Thyroid gland (tissue), 4 donors: ENCODE data around the gene CALD1. TPM values are rescaled to one million over a fixed set of nuclear protein-coding genes. Genes with fewer than 3 reads are reported as not detected.

Experiments used
- DNase-seq, 2 donors: peaks; one replicate each; pipeline ENCODE4 v3.0.0-alpha.2; 2019
- H3K27ac ChIP-seq, 3 donors: fragments of 200-600 bp; sonication (generic); 1 replicate in 2 of 3; 2 replicates in 1 of 3; pipeline ENCODE4 v1.5.1; 2016 to 2019; ENCODE audit warnings: mild to moderate bottlenecking in 1 of 3, moderate library complexity in 1 of 3
- H3K27me3 ChIP-seq: fragments of 200-600 bp; sonication (generic); one replicate; pipeline ENCODE4 v1.5.1; 2019
- H3K36me3 ChIP-seq, 2 donors: fragments of 200-600 bp; sonication (generic); one replicate each; pipeline ENCODE4 v1.5.1; 2016 to 2019
- H3K4me1 ChIP-seq, 2 donors: fragments of 200-600 bp; sonication (generic); one replicate each; pipeline ENCODE4 v1.5.1; 2017 to 2019
- H3K4me3 ChIP-seq, 3 donors: fragments of 200-600 bp; sonication (generic); replicated peaks in 1 of 3; 1 replicate in 2 of 3; 2 replicates in 1 of 3; pipeline ENCODE4 v1.5.1; 2016; ENCODE audit warnings: mild to moderate bottlenecking in 1 of 3
- H3K9me3 ChIP-seq: fragments of 200-600 bp; sonication (generic); one replicate; pipeline ENCODE4 v1.5.1; 2017
- CTCF ChIP-seq, 6 experiments: fragments of 200-600 bp in 3 of 6; fragments of 450-650 bp in 3 of 6; sonication (generic) in 3 of 6; IDR thresholded peaks; one replicate each; pipeline ENCODE4 v1.5.1; 2016 to 2019; ENCODE audit warnings: antibody characterized with exemption in 6 of 6, mild to moderate bottlenecking in 2 of 6, inconsistent platforms in 1 of 6, moderate library complexity in 1 of 6
- POLR2A ChIP-seq, 2 donors: fragments of 450-650 bp; IDR thresholded peaks; one replicate each; pipeline ENCODE4 v1.6.1; 2017; ENCODE audit warnings: antibody characterized with exemption in 2 of 2, mild to moderate bottlenecking in 2 of 2, moderate library complexity in 1 of 2
- WGBS, 2 donors: methylation state at CpG; one replicate each; pipeline ENCODE4 v1.1.5; 2017; 5-methylcytosine and 5-hydroxymethylcytosine counted together
- intact Hi-C: fragments of 100-400 bp; cut with DNase I; formaldehyde crosslinking; loops from one replicate; pipeline ENCODE4 v1.15.1; 2023
- total RNA-seq, 4 donors: library from RNA; depleted of rRNA; stranded (reverse); fragments of >200 nt; gene quantifications; one replicate each; pipeline ENCODE4 v1.2.3, GENCODE V29; 2016

Gene CALD1
- total RNA-seq, 4 donors from 2014 or later = 141 to 223 (median 169) TPM

GRCh38 chr7:134758981-134759380, 20.5 kb upstream of the CALD1 start:
- WGBS, 2 donors = 57 to 58% methylated on average over 1 of the region's 1 CpG
- no peak overlapping the region for H3K27ac ChIP-seq
- no peak overlapping the region for H3K4me3 ChIP-seq
- no peaks in the 10 kb centered on the region for H3K36me3 ChIP-seq
- H3K4me1 ChIP-seq = no peaks in the 10 kb centered on the region
- TF ChIP-seq POLR2A (IDR thresholded peaks at IDR 0.05) (no peak), CTCF (IDR thresholded peaks at IDR 0.05) (no peak)
- H3K9me3 ChIP-seq = no peaks in the 10 kb centered on the region
- DNase-seq = no peak
- intact Hi-C loops = loop anchor here (10.0 kb wide), 1 partner anchor 196 kb away; no protein-coding TSS in a partner anchor
- H3K27me3 ChIP-seq = no peaks in the 10 kb centered on the region

- 61 to 63% methylated on average over 5 of the region's 5 CpGs for WGBS, 2 donors
- Histone ChIP-seq H3K27ac (peak overlapping the region in 1 of 3 donors; percentile 5), H3K36me3 (no peaks in the 10 kb centered on the region), H3K4me3 (no peak overlapping the region), H3K27me3 (no peaks in the 10 kb centered on the region), H3K9me3 (no peaks in the 10 kb centered on the region), H3K4me1 (no peaks in the 10 kb centered on the region)
- TF ChIP-seq CTCF (IDR thresholded peaks at IDR 0.05) = no peak
- TF ChIP-seq POLR2A (IDR thresholded peaks at IDR 0.05) = no peak
- DNase-seq = no peak
- intact Hi-C loops = no loop called here
These were observed 18.2 kb upstream of the CALD1 start for GRCh38 chr7:134761266-134761665.

GRCh38 chr7:134763960-134764359, 15.5 kb upstream of the CALD1 start:
- Histone ChIP-seq H3K27me3 (no peaks in the 10 kb centered on the region), H3K4me3 (no peak overlapping the region), H3K36me3 (no peaks in the 10 kb centered on the region), H3K4me1 (no peaks in the 10 kb centered on the region), H3K9me3 (no peaks in the 10 kb centered on the region), H3K27ac (no peak overlapping the region)
- TF ChIP-seq CTCF (IDR thresholded peaks at IDR 0.05) (no peak), POLR2A (IDR thresholded peaks at IDR 0.05) (no peak)
- intact Hi-C loops = no loop called here
- no peak for DNase-seq
- 93 to 94% methylated on average over 1 of the region's 1 CpG for WGBS, 2 donors

GRCh38 chr7:134764365-134764764, 15.1 kb upstream of the CALD1 start:
- TF ChIP-seq CTCF (IDR thresholded peaks at IDR 0.05) (no peak), POLR2A (IDR thresholded peaks at IDR 0.05) (no peak)
- Histone ChIP-seq H3K27me3 (no peaks in the 10 kb centered on the region), H3K27ac (no peak overlapping the region), H3K4me3 (no peak overlapping the region), H3K4me1 (no peaks in the 10 kb centered on the region), H3K36me3 (no peaks in the 10 kb centered on the region), H3K9me3 (no peaks in the 10 kb centered on the region)
- 91 to 98% methylated on average over 1 of the region's 1 CpG for WGBS, 2 donors
- intact Hi-C loops = no loop called here
- DNase-seq = no peak

- Histone ChIP-seq H3K36me3 (no peaks in the 10 kb centered on the region), H3K27me3 (no peaks in the 10 kb centered on the region), H3K4me3 (no peak overlapping the region), H3K4me1 (no peaks in the 10 kb centered on the region), H3K27ac (peak overlapping the region; percentile 27 to 51 (median 35)), H3K9me3 (no peaks in the 10 kb centered on the region)
- TF ChIP-seq POLR2A (IDR thresholded peaks at IDR 0.05) = no peak
- no peak for TF ChIP-seq CTCF (IDR thresholded peaks at IDR 0.05)
- intact Hi-C loops = no loop called here
- WGBS, 2 donors = 62 to 76% methylated on average over 15 of the region's 15 CpGs
- DNase-seq = no peak
These were observed 12.5 kb upstream of the CALD1 start for GRCh38 chr7:134766779-134767519.
